Left lung (tissue), 10 donors: Measurements from ENCODE around the gene KHDRBS2. TPM values are rescaled to one million over a fixed set of nuclear protein-coding genes. Genes with fewer than 3 reads are reported as not detected.

Source experiments
- ATAC-seq: fragments of 200-7000 bp; cut with Tn5 transposase; one replicate; pipeline ENCODE4 v1.9.1; 2020; ENCODE audit warnings: moderate library complexity
- DNase-seq, 4 donors: peaks; one replicate each; pipeline ENCODE4 v3.0.0-alpha.2; 2013 to 2020
- H3K27ac ChIP-seq, 2 donors: fragments of 200-600 bp; sonication (generic) in 1 of 2; one replicate each; pipeline versions ENCODE4 v1.5.0 to v1.8.0; 2020 to 2021
- H3K27me3 ChIP-seq, 2 donors: fragments of 200-600 bp; sonication (generic) in 1 of 2; one replicate each; pipeline versions ENCODE4 v1.5.0 to v1.8.0; 2020 to 2021
- H3K36me3 ChIP-seq, 2 donors: fragments of 200-600 bp; sonication (generic) in 1 of 2; one replicate each; pipeline versions ENCODE4 v1.5.0 to v1.8.0; 2020 to 2021
- H3K4me1 ChIP-seq, 2 donors: fragments of 200-600 bp; one replicate each; pipeline ENCODE4 v1.8.0; 2021
- H3K4me3 ChIP-seq, 2 donors: fragments of 200-600 bp; sonication (generic) in 1 of 2; one replicate each; pipeline versions ENCODE4 v1.5.0 to v1.8.0; 2020 to 2021; ENCODE audit warnings: mild to moderate bottlenecking in 1 of 2
- H3K9me3 ChIP-seq, 2 donors: fragments of 200-600 bp; sonication (generic) in 1 of 2; one replicate each; pipeline versions ENCODE4 v1.5.0 to v1.8.0; 2020 to 2021
- CTCF ChIP-seq, 2 donors: fragments of 200-600 bp; sonication (generic) in 1 of 2; IDR thresholded peaks; one replicate each; pipeline versions ENCODE4 v1.5.0 to v1.8.0; 2021; ENCODE audit warnings: antibody characterized with exemption in 2 of 2
- intact Hi-C, 2 donors: fragments of 100-400 bp; cut with DNase I; formaldehyde crosslinking; loops; one replicate each; pipeline versions ENCODE4 v1.11.2 to v1.14.2; 2022
- polyA plus RNA-seq, 6 donors: library from polyadenylated mRNA; unstranded; fragments of 120-200 nt; gene quantifications; one replicate each; pipeline ENCODE4 v1.2.1, GENCODE V29; 2013; ENCODE audit not compliant: insufficient read length in 6 of 6
- total RNA-seq, 2 donors: library from RNA; stranded (reverse); fragmentation: NEBNext Ultra II Directional; extraction: Animal tissue kit (Norgen Biotek cat#: 25700); gene quantifications; one replicate each; pipeline ENCODE4 v1.2.1, GENCODE V29; 2021
- donor health status: DM: no; HTN: yes; CAD: no.
- donor health status: DM: no; HTN: no; CAD: no.

Gene KHDRBS2
- total and polyA plus RNA-seq, 8 donors, result 3.5 to 12.9 (median 8.7) TPM

- no peak for TF ChIP-seq CTCF (IDR thresholded peaks at IDR 0.05)
- DNase-seq (no peak), ATAC-seq (no peak)
- H3K9me3 ChIP-seq, result peaks cover 0 to 9% of the 10 kb centered on the region in 2 donors
- no peak overlapping the region for H3K4me3 ChIP-seq
- H3K27ac ChIP-seq, result no peak overlapping the region
- H3K36me3 ChIP-seq, result no peaks in the 10 kb centered on the region
- H3K27me3 ChIP-seq, result no peaks in the 10 kb centered on the region
- intact Hi-C loops, result no loop called here
- no peaks in the 10 kb centered on the region for H3K4me1 ChIP-seq
Measured at GRCh38 chr6:62089781-62090180, 196.2 kb downstream of the KHDRBS2 start.

GRCh38 chr6:62086047-62086446 lies 200.0 kb downstream of the KHDRBS2 start:
- Histone ChIP-seq H3K27me3 (no peaks in the 10 kb centered on the region), H3K4me1 (no peaks in the 10 kb centered on the region), H3K27ac (no peak overlapping the region), H3K4me3 (no peak overlapping the region), H3K36me3 (no peaks in the 10 kb centered on the region), H3K9me3 (peaks cover 0 to 9% of the 10 kb centered on the region in 2 donors)
- ATAC-seq (no peak), DNase-seq (no peak)
- TF ChIP-seq CTCF (IDR thresholded peaks at IDR 0.05), result no peak
- intact Hi-C loops, result no loop called here

- H3K27me3 ChIP-seq, result no peaks in the 10 kb centered on the region
- no peaks in the 10 kb centered on the region for H3K36me3 ChIP-seq
- H3K9me3 ChIP-seq, result peaks cover 0 to 16% of the 10 kb centered on the region in 2 donors
- ATAC-seq (no peak), DNase-seq (no peak)
- no peak overlapping the region for H3K4me3 ChIP-seq
- intact Hi-C loops, result no loop called here
- no peaks in the 10 kb centered on the region for H3K4me1 ChIP-seq
- H3K27ac ChIP-seq, result no peak overlapping the region
- TF ChIP-seq CTCF (IDR thresholded peaks at IDR 0.05), result no peak
Measured at GRCh38 chr6:62075869-62076268, 210.2 kb downstream of the KHDRBS2 start.

GRCh38 chr6:62059901-62060300 lies 226.1 kb downstream of the KHDRBS2 start:
- no peaks in the 10 kb centered on the region for H3K27me3 ChIP-seq
- H3K36me3 ChIP-seq, result no peaks in the 10 kb centered on the region
- no peak for TF ChIP-seq CTCF (IDR thresholded peaks at IDR 0.05)
- DNase-seq (no peak), ATAC-seq (no peak)
- no peak overlapping the region for H3K4me3 ChIP-seq
- intact Hi-C loops, result no loop called here
- peaks cover 0 to 9% of the 10 kb centered on the region in 2 donors for H3K9me3 ChIP-seq
- no peaks in the 10 kb centered on the region for H3K4me1 ChIP-seq
- H3K27ac ChIP-seq, result no peak overlapping the region

- Histone ChIP-seq H3K36me3 (no peaks in the 10 kb centered on the region), H3K9me3 (peaks cover 0 to 9% of the 10 kb centered on the region in 2 donors), H3K4me3 (no peak overlapping the region), H3K27ac (no peak overlapping the region), H3K27me3 (no peaks in the 10 kb centered on the region), H3K4me1 (no peaks in the 10 kb centered on the region)
- intact Hi-C loops, result no loop called here
- no peak for TF ChIP-seq CTCF (IDR thresholded peaks at IDR 0.05)
- ATAC-seq, result no peak
- DNase-seq, result no peak
Measured at GRCh38 chr6:62057300-62057699, 228.7 kb downstream of the KHDRBS2 start.
